GM12865 (cell line): ENCODE data around the gene ENTPD6.

Source experiments
- DNase-seq: peaks from one replicate; pipeline ENCODE4 v3.0.0; 2010; ENCODE audit warnings: low read depth
- H3K4me3 ChIP-seq: 2 replicates; pipeline ENCODE4 v1.5.1; 2011; ENCODE audit warnings: mild to moderate bottlenecking, low read depth, low read length, control low read depth
- CTCF ChIP-seq: IDR thresholded peaks from 2 replicates; pipeline ENCODE4 v1.5.1; 2011; ENCODE audit warnings: low read length, control low read depth, low read depth, inconsistent platforms; ENCODE audit not compliant: insufficient read depth; ENCODE audit errors: missing control alignments

Gene ENTPD6

GRCh38 chr20:25275813-25276532 is 80.5 kb downstream of the ENTPD6 start:
- no peak for TF ChIP-seq CTCF
- no peak for DNase-seq
- H3K4me3 ChIP-seq: no peak overlapping the region
